HEK293T (cell line): ENCODE data around the gene RNLS.

ENCODE experiments used
- ARNT ChIP-seq: fragments of 450-650 bp; IDR thresholded peaks from 2 replicates; pipeline ENCODE4 v1.6.1; 2017; ENCODE audit warnings: mild to moderate bottlenecking
- BHLHE40 ChIP-seq: fragments of 450-650 bp; IDR thresholded peaks from 2 replicates; pipeline ENCODE4 v1.6.1; 2016; ENCODE audit warnings: mild to moderate bottlenecking, moderate library complexity, borderline replicate concordance
- FOXA1 ChIP-seq: fragments of 450-650 bp; IDR thresholded peaks from 2 replicates; pipeline ENCODE4 v1.6.1; 2016; ENCODE audit warnings: mild to moderate bottlenecking
- FOXK2 ChIP-seq: fragments of 450-650 bp; IDR thresholded peaks from 2 replicates; pipeline ENCODE4 v1.6.1; 2016; ENCODE audit warnings: mild to moderate bottlenecking
- FOXM1 ChIP-seq: fragments of 450-650 bp; IDR thresholded peaks from 2 replicates; pipeline ENCODE4 v1.6.1; 2017; ENCODE audit warnings: mild to moderate bottlenecking, borderline replicate concordance
- HDGF ChIP-seq: fragments of 450-650 bp; IDR thresholded peaks from 2 replicates; pipeline ENCODE4 v1.6.1; 2017; ENCODE audit warnings: antibody characterized with exemption, borderline replicate concordance
- LEF1 ChIP-seq: fragments of 450-650 bp; IDR thresholded peaks from 2 replicates; pipeline ENCODE4 v1.6.1; 2017; ENCODE audit warnings: mild to moderate bottlenecking, borderline replicate concordance
- NFRKB ChIP-seq: fragments of 450-650 bp; IDR thresholded peaks from 2 replicates; pipeline ENCODE4 v1.6.1; 2016; ENCODE audit warnings: mild to moderate bottlenecking, moderate library complexity
- TARDBP ChIP-seq: fragments of 450-650 bp; IDR thresholded peaks from 2 replicates; pipeline ENCODE4 v1.6.1; 2016

- TF ChIP-seq FOXM1 = no peak
- TF ChIP-seq FOXK2 = no peak
- no peak for TF ChIP-seq BHLHE40
- TF ChIP-seq HDGF = no peak
- TF ChIP-seq FOXA1 = no peak
- no peak for TF ChIP-seq ARNT
- no peak for TF ChIP-seq LEF1
- no peak for TF ChIP-seq NFRKB
- no peak for TF ChIP-seq TARDBP
Measured at GRCh38 chr10:88491314-88491713, 91.8 kb downstream of the RNLS start.
